Measurements from ENCODE around the gene ADAD1. TPM values are rescaled to one million over a fixed set of nuclear protein-coding genes. Genes with fewer than 3 reads are reported as not detected.
"Not testable (repeated sequence)": the region's sequence is repeated elsewhere in the genome, so short reads cannot be mapped to it uniquely, and the experiment has no call there.

The ADAD1 gene
- total RNA-seq, result not detected

GRCh38 chr4:122378711-122379110 is at the start of gene ADAD1:
ADAD1 (plus strand) TSS chr4:122379011; CDS start chr4:122380070, 1,059 bp downstream.
- no peak for DNase-seq

DNA sequence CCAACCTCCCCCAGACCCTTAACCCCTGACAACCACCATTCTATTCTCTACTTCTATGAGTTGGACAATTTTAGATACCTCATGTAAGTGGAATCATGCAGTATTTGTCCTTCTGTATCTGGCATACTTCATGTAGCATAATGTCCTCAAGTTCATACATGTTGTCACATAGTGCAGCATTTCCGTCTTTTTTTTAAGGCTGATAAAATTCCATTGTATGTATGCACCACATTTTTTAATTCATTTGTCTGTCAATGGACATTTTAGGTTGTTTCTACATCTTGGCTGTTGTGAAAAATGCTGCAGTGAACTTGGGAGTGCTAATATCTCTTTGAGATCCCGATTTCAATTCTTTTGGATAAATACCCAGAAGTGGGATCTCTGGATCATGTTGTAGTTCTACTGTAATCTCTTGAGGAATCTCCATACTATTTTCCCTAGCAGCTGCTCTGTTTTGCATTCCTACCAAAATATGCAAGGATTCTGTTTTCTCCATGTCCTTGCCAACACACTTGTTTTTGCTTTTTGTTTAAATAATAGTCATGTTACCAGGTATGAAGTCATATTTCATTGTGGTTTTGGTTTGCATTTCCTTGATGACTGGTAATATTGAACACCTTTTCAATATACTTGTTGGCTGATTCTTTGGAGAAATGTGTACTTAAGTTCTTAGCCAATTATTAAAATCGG is 48.8 kb upstream of the ADAD1 start:
- no peak for DNase-seq

- DNase-seq, result no peak
Measured at GRCh38 chr4:122331195-122331594, 47.6 kb upstream of the ADAD1 start.

DNA sequence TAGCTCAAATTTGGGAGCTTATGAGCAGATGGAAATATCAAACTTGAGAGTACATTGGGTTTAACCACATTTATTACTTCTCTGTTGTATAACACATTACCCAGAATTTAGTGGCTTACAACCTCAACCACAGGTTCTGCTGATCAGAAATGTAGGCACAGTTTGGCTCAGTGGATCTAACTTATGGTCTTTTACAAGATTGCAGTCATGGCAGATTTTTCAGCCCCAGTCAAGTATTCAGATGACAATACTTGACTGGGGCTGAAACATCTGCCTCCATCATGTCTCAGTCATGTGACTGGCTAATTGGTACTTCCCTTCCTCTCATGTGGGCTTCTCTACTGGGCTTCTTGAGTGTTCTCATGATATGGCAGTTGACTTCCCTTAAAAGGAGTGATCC is 44.0 kb upstream of the ADAD1 start:
- DNase-seq, result no peak

DNA sequence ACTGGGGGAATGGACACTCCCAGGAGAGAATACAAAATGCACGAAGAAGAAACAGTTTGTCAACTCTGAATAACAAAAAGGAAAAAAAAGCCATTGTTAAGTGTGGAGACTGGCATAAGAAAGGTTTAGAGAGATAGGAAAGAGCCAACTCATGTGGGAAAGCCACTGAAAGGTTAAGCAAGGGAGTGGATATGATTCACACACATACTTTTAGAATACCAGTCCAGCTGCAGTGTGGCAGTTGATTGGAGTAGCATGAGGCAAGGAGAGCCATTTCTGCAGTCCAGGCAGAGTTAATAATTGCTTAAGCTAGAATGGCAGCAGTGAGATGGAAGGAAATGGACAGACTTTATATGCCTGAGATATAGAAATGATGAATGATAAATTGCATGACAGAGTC is 36.9 kb upstream of the ADAD1 start:
- no peak for DNase-seq

DNA sequence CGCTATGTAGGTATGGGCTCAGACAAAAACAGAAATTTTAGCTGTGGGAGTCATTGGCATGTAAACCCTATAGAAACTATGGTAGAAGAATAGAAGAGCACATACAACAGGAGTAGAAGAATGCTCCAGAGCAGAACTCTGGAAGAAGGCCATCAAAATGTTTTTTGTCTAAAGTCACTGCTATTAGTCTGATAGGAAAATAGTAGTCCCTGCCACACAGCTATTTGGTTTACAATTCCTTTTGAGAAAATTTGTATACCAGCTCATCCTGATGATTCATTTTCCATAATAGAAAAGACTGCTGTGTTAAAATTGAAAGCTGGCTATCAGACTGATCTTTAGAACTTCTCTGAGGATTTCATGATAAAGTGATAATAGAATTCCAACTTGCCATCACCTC is 32.8 kb upstream of the ADAD1 start:
- DNase-seq, result no peak

DNA sequence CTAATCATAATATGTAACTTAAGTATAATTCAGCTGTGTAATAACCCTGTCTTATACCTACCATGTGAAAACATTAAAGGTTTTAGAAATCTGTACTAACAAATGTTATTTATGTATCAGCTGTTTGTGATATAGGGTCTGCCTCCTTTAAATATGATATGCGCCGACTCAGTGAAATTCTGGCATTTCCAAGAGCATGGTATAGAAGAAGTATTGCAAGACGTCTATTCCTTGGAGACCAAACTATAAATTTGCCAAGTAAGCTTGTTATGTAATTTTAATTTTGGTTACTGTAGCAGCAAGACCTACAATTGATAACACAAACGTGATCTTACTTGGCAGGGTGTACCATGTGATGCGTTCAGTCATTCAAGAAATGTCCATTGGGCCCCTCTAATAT is 32.3 kb upstream of the ADAD1 start:
- DNase-seq, result no peak

GRCh38 chr4:122356317-122356808 is 22.4 kb upstream of the ADAD1 start:
- no peak for DNase-seq

- no peak for DNase-seq
Measured at GRCh38 chr4:122360754-122361153, 18.1 kb upstream of the ADAD1 start.

DNA sequence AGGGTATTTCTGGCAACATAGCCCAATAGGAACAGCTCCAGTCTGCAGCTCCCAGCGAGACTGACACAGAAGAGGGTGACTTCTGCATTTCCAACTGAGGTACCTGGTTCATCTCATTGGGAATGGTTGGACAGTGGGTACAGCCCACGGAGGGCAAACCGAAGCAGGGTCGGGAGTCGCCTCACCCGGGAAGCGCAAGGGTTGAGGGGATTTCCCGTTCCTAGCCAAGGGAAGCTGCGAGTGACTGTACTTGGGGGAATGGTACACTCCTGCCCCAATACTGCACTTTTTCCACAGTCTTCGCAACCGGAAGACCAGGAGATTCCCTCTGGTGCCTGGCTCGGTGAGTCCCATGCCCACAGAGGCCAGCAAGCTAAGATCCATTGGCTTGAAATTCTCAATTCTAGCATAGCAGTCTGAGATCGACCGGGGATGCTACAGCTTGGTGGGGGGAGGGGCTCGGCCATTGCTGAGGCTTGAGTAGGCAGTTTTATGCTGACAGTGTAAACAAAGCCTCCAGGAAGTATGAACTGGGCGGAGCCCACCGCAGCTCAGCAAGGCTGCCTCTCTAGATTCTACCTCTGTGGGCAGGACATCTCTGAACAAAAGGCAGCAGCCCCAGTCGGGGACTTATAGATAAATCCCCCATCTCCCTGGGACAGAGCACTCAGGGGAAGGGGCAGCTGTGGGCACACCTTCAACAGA is 14.0 kb upstream of the ADAD1 start:
- DNase-seq, result no peak

DNA sequence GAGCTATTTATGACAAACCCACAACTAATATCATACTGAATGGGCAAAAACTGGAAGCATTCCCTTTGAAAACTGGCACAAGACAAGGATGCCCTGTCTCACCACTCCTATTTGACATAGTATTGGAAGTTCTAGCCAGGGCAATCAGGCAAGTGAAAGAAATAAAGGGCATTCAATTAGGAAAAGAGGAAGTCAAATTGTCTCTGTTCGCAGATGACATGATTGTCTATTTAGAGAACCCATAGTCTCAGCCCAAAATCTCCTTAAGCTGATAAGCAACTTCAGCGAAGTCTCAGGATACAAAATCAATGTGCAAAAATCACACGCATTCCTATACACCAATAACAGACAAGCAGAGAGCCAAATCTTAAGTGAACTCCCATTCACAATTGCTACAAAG is 10.0 kb upstream of the ADAD1 start:
- not testable (repeated sequence) for DNase-seq

GRCh38 chr4:122377352-122377751 is 1.5 kb upstream of the ADAD1 start:
- no peak for DNase-seq

DNA sequence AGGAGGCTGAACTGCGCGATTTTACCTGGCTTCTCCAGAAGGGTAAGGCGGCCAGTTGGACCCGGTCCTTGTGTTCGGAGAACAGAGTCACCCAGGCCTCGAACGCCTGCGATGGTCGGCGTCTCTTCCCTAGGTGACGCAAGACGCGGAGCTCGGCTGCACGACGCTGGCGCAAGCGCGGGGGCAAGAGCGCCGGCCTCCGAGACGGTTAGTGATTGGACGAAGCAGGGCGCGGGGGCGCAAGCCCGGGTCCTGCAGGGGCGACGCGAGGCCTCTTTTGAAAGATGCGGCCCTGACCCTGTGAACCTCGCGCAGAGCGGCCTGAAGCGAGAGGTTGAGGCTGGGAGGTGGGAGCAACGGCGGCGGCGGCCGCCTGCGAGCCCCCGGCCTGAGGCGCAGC is 428 bp downstream of the ADAD1 start:
- no peak for DNase-seq

- no peak for DNase-seq
Measured at GRCh38 chr4:122383341-122383740, 4.5 kb downstream of the ADAD1 start.

DNA sequence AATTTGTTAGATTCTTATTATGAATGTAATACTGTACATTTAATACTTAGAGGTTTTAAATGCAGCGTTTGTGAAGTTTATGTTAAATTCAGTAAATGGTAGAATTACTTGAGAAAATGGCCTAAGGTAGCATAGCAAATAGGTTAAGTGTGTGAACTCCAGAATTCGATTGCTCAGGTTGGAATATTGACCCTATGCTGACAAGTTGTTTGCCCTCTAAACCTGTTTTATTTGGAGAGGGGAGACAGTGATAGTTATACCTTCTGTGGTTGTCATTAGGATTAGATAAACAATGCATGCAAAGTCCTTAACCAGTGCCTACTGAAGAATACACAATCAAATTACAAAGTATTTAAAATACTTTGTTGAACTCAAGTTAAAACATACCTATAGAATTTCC is 5.4 kb downstream of the ADAD1 start:
- DNase-seq, result no peak

DNA sequence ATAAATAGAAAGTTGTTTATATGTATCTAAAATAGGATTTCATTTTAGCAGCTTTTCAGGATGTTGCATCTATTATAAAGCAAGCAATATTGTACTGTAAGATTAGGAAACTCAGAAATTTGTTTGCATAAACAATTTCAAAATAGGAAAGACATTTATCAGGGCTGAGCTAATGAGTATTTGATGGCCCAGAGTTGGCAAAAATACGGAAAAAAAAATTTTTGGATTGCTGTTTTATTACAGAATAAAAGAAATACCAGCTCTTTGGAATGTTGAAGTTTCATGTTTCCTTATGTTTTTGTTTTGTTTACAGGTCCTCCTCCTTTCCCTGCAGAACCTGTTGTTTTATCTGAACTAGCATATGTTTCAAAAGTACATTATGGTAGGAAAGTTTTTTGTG is 14.5 kb downstream of the ADAD1 start:
- no peak for DNase-seq

DNA sequence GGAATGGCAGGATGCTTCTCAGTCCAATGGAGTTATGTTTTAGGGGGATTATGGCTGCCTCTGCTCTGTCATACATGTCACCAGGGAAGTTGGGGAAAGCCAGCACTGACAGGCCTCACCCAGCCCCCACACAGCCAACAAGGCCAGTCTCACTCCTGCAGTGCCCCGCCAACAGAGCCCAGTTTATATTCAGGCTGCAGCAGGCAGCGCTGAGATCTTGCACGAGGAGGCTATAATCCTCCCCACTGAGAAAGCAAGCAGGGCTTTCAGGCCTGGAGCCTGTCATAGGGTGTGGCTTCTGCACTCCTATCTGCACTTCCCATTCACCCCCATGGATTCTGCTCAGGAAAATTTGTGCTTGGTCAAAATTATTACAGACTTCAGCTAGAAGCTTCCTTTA is 25.1 kb downstream of the ADAD1 start:
- no peak for DNase-seq

DNA sequence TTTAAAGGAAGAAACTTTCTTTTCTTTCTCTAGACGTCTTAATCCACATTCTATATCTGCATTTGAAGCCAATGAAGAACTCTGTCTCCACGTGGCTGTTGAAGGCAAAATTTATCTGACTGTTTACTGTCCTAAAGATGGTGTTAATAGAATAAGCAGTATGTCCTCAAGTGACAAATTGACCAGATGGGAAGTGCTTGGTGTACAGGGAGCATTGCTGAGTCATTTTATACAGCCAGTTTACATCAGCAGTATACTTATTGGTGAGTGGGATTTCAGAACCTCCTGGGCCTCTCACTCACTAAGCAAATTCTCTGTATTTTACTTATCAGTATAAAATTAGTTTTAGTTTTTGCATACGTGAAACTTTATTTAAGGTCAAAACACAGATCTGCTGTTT is 33.7 kb downstream of the ADAD1 start:
- no peak for DNase-seq

- DNase-seq, result no peak
Measured at GRCh38 chr4:122423246-122423645, 44.4 kb downstream of the ADAD1 start.

- no peak for DNase-seq
Measured at GRCh38 chr4:122431351-122431750, 52.5 kb downstream of the ADAD1 start.

- DNase-seq, result no peak
Measured at GRCh38 chr4:122434285-122434684, 55.5 kb downstream of the ADAD1 start.

DNA sequence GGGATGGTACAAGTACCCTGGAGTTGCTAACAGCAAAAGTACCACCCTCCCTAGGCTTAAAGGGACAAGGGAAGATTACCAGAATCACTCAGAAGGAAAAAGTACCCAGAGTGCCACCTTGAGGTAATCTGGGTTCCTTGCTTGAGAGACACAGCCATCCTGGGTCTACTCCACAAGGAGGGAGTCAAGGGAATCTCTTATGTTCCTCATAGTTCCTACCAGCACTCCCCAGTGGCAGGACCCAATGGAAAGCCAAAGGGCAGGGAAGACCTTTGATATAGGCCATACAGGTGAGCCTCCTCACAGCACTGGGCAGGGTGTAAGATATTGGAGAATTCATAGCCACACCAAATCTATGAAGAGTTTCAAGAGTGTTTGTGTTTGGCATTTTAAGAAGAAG is 72.0 kb downstream of the ADAD1 start:
- DNase-seq, result no peak

- DNase-seq, result no peak
Measured at GRCh38 chr4:122453384-122453995, 74.7 kb downstream of the ADAD1 start.

All from occipital lobe (tissue), 2 donors.